Germinal center (tissue), 1 donor: ENCODE data around the gene DENND6B.
"Not testable (repeated sequence)": the region's sequence is repeated elsewhere in the genome, so short reads cannot be mapped to it uniquely, and the experiment has no call there.

Experiments used
- DNase-seq: peaks from one replicate; pipeline ENCODE4 v3.0.0; 2012; ENCODE audit warnings: mixed read lengths, low spot score

DENND6B gene

DNA sequence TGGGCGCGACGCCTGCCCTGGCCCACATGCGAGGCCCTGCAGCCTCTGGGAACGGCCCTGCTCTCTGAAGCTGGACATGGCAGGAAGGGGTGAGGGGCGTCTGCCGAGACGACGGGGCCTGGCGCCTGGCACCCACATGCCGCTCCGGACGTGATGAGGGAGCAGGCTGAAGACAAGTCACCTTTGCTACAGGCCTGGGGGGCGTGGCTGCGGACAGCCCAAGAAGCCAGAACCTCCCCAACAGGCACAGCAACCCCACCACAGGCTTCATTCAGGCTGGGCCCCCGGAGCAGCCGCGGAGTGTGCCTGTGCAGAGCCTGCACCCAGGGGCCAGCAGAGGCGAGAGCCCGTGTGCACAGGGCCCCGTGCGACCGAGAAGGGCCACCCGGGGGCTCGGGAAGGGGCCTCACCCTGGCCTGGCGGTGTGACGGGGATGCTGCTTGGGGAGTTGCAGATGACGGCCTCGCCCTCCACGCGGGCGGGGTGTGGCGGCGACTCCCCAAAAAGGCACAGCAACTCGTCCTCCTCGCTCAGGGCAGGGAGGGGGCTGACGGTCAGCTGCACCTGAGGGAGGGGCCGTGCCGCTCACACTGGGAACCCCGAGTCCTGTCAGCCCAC, 40.0 kb downstream of the DENND6B start:
- DNase-seq: no peak

DNA sequence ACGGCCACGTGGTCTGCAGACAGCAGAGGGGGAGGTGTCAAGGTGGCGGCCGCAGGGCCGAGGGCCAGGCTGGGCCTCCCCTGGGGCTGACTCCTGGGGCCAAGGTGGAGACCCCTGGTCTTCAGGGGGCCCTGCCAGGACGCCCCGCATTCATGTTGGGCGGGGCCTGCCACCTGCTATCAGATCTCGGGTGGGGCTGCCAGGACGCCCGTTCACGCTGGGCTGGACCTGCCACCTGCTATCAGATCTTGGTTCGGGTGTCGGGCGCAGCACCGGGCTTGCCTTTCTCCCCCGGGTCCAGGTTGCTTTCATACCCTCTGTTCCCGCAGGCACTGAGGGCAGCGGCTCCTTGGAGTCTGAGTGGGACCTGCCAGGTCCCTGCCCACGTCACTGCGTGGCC, 40.5 kb downstream of the DENND6B start:
- DNase-seq: no peak

DNA sequence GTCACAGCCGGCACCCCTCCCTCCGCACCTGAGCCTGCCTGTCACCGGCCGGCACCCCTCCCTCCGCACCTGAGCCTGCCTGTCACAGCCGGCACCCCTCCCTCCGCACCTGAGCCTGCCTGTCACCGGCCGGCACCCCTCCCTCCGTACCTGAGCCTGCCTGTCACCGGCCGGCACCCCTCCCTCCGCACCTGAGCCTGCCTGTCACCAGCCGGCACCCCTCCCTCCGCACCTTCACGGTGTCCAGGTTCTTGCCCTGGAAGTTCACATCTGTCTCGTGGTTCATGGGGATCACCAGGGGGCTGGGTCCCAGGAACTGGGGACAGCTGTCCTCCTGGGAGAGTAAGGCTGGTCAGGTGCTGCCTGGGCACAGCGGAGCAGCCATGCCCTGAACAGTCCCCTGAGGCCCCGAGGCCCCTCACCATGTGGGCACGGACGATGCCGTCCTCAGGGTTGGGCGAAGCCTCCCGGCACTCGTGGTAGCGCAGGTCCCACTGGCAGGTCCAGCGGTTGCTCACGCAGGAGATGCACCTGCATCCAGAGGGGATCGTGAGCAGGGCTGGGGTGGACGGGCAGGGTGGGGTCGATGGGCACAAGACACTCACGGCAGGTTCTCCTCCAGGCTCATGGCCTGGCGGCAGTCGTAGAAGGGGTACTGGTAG, 41.1 kb downstream of the DENND6B start:
- DNase-seq: no peak

- DNase-seq: no peak
Observed at GRCh38 chr22:50284479-50284878, 42.3 kb downstream of the DENND6B start.

- DNase-seq: no peak
Observed at GRCh38 chr22:50283821-50284220, 43.0 kb downstream of the DENND6B start.

DNA sequence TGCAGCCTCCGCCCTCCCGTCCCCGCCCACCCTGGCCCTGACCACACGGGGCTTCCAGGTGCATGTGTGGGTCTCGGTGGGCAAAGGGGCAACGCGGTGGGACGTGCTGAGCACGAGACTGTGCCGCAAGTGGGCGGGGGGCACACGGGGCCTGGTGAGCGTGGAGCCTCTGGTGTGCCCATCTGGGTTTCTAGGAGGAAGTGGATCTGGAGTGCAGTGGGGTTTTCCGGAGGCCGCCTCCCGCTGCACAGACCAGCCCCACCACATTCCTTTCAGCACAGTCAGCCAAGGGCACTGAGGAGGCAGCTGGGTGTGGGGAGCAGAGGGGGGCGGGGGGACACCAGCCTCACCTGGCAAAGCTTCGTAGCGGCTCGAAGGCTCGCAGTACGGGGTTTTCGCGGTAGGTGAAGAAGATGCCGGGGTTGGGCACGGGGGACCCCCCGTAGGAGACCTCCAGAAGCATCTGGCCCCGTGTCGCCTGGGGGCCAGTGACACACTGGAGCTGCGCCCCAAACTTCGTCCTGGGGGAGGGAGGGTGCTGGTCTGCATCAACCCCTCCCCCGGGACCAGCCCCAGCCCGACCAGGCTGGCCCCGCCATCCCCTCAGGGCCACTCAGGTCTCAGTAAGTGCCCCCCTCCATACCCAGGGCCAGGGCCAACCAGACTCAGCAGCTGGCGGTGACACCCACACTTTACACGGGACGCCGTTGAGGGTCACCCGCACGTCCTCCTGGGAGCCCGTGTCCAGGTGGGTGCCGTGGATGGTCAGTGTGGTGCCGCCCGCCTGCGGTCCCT, 44.3 kb downstream of the DENND6B start:
- DNase-seq: no peak

DNA sequence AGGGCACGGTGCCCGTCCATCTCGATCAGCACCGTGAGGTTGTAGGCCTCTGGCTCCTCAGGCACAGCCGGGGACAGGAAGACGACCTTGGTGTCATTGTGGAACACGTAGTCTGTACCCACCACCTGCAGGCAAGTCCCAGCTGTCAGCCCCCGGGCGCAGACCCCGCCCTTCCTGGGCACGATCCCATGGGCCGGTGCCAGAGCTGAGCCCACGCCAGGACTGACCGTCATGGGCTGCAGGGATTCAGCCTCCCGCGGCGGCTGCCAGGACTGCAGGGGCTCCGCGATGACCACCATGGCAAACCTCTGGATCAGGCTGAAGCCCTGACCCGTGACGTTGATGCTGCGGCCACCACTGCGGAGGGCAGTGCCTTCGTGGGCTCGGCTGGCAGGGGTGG, 44.9 kb downstream of the DENND6B start:
- no peak for DNase-seq

DNA sequence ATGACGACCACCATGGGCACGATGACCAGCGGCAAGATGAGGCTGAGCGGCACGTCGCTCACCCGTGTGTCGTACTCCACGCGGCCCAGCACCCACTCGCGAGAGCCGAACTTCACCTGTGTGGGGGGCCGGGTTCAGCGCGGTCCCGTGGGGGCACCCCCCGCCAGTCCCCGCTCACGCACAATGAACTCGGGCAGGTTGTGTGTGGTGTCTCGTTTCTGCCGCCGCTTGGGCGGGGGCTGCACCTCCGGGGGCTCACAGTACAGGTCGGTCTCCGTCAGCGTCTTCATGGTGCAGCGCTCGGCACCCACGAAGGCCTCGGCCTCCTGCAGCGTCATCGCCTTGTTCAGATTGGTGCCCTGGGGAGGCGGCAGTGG, 45.4 kb downstream of the DENND6B start:
- DNase-seq: no peak

DNA sequence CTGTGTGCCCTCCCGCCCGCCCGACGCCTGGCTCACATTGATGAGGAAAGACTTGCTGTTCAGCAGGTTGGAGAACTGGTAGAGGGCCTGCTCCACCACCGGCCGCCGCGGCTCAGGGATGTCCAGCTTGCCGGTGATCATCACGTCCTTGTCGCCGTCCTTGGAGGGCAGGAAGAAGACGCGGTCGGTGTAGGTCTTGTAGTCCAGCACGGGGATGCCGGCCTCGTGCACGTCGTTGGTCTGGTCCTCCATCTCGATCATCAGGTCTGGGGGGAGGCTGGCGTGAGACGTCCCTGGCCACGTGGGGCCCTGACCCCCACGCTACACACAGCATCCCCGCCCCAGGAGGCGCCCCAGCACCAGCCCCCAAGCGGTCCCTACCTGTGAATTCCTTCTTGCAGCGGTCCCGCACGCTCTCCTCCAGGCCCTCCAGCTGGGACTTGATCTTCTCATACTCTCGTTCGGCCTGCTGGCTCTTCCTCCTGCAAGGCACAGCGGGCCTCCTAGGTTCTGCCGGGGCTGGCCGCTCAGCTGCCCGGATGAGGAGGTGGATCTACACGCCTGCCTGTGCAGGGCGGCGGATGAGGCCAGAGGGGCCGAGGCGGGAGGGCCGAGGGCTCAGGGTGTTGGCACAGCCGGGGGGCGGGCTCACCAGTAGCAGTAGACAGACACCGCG, 46.0 kb downstream of the DENND6B start:
- no peak for DNase-seq

DNA sequence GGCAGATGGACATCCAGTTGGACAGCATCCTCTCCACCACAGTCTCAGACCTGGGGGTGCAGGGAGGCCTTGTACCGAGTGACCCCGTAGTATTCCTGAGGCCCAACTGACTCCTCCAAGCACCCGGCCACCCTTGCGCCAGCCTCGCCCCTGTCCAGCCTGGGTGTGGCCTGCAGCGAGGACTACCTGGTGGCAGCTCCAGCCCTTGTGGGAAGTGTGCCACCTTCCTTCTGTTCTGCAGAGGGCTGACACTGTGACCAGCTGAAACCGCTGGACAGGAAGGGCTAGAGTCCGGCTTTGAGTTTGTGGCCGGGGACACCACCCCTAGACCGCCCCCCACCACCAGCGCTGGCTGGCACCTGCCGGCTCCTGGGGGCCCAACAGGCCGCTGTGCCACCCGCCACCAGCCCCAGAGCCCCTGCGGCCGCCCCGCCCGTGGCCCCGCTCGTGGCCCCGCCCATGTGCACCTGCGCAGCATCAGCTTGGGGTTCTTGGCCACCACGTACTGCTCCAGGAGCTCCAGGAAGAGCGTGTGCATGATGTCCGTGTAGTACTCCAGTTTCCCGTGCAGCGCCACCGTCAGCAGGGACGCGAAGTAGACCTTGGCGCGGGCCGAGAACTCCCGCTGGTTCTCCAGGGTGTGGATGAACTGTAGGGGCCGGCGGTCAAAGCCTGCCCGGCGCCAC, 46.6 kb downstream of the DENND6B start:
- DNase-seq: no peak

DNA sequence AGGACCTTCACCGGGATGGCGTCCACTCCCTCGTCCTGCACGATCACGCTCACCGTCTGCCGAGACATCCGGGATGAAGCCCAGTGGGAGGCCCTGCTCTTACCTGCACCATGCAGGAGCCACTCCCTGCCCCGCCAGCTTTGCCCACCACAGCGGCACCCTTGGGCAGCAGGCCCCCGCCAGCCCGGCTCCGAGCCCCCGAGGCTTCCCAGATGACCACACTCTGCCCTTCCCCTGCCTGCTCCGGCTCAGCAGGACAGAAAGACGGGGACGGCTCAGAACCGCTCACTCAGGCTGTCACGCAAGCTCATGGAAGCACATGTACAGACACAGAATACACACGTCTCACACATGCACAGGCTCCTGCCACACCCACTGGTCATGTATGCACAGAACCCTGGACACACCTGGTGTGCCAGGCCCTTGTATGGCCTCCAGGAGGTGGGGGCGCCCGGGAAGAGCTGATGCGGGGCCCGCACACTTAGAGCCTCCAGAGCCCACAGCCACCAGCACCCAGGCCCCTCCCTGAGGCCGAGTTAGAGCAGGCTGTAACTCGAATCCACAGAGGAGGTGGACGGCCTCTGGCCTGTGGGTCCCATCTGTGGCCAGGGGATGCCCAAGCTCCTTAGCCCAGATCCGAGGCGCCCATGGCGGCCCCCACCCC, 47.7 kb downstream of the DENND6B start:
- DNase-seq: no peak

GRCh38 chr22:50278461-50278860, 48.4 kb downstream of the DENND6B start:
- DNase-seq: no peak

- no peak for DNase-seq
Observed at GRCh38 chr22:50277761-50278160, 49.1 kb downstream of the DENND6B start.

- peak; percentile 79 for DNase-seq
Observed at GRCh38 chr22:50276143-50276542, 50.7 kb downstream of the DENND6B start.

GRCh38 chr22:50275181-50276055, 51.4 kb downstream of the DENND6B start:
- DNase-seq: no peak

GRCh38 chr22:50274771-50275170, 52.0 kb downstream of the DENND6B start:
- no peak for DNase-seq

GRCh38 chr22:50274311-50274710, 52.5 kb downstream of the DENND6B start:
- no peak for DNase-seq

- not testable (repeated sequence) for DNase-seq
Observed at GRCh38 chr22:50273781-50274180, 53.0 kb downstream of the DENND6B start.

DNA sequence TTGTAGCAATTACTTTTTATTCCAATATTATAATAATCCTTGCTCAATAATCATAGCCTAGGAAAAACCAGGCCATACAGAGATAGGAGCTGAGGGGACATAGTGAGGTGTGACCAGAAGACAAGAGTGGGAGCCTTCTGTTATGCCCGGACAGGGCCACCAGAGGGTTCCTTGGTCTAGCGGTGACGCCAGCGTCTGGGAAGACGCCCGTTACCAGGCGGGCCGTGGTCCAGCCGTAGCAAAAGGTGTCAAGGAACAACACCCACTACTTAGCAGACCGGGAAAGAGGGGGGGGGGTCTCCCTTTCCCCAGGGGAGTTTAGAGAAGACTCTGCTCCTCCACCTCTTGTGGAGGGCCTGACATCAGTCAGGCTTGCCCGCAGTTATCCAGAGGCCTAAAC, 53.5 kb downstream of the DENND6B start:
- not testable (repeated sequence) for DNase-seq

DNA sequence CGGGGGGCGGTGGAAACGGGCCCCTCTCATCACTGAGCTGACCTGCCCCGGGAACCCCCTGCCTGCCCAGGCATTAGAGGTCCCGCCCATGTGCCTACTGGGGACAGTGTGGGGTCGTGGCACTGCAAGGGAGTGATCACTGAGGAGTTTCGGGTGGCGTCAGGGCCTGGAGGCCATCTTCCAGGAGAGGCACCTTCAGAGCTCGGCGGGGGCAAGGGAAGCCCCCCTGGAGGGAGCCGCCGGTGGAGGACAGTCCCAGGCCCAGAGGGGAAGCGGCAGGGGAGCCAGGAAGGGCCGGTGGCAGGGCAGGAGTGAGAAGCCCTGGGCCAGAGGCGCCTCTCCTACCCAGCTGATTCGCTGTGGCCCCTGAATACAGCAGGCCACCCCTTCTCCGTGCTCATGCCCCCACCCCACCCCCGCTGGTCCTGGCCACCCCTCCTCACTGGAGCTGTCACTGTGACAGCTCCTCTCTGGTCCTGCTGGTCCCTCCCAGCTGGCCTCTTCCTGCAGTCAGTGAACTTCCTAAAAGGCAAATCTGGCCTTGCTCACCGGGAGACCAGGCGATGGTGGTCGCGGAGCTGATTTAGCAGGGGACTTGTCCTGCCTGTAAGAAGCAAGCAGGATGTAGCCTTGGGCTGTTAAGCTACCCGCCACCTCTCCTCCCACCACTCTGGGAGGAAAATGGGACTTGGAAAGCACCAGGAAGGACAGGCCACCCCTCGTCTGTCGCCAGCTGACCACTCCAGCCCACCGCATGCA, 54.6 kb downstream of the DENND6B start:
- no peak for DNase-seq
